Fibroblast of lung (primary cell): ENCODE measurements around the gene PAM. TPM values are rescaled to one million over a fixed set of nuclear protein-coding genes. Genes with fewer than 3 reads are reported as not detected.

Experiments used
- DNase-seq, 2 donors: peaks; one replicate each; pipeline versions ENCODE4 v3.0.0 to v3.0.0-alpha.2; 2010; ENCODE audit warnings: low read depth in 2 of 2
- H2AFZ ChIP-seq: 2 replicates; pipeline ENCODE4 v1.5.1; 2012; ENCODE audit warnings: low read length, control low read depth, inconsistent platforms
- H3K27ac ChIP-seq: 2 replicates; pipeline ENCODE4 v1.5.1; 2011; ENCODE audit warnings: low read length, control low read depth; ENCODE audit not compliant: insufficient read depth
- H3K27me3 ChIP-seq: 2 replicates; pipeline ENCODE4 v1.5.1; 2011; ENCODE audit warnings: mild to moderate bottlenecking, low read length; ENCODE audit not compliant: control insufficient read depth, insufficient read depth
- H3K36me3 ChIP-seq: 2 replicates; pipeline ENCODE4 v1.5.1; 2011; ENCODE audit warnings: low read length; ENCODE audit not compliant: control insufficient read depth, insufficient read depth
- H3K4me1 ChIP-seq: 2 replicates; pipeline ENCODE4 v1.5.1; 2011; ENCODE audit warnings: low read length; ENCODE audit not compliant: control insufficient read depth, insufficient read depth; ENCODE audit errors: extremely low read depth
- H3K4me2 ChIP-seq: 2 replicates; pipeline ENCODE4 v1.5.1; 2011; ENCODE audit warnings: low read length, control low read depth; ENCODE audit not compliant: insufficient read depth; ENCODE audit errors: extremely low read depth
- H3K4me3 ChIP-seq, 4 experiments: fragments of 200-600 bp in 1 of 4; sonication (generic) in 1 of 4; replicated peaks in 1 of 4; 2 replicates each; pipeline ENCODE4 v1.5.1; 2011 to 2016; ENCODE audit warnings: low read length in 4 of 4, low read depth in 3 of 4, mild to moderate bottlenecking in 3 of 4, control low read depth in 2 of 4, inconsistent platforms in 1 of 4, mixed read lengths in 1 of 4; ENCODE audit not compliant: insufficient read depth in 1 of 4; ENCODE audit errors: control extremely low read depth in 1 of 4
- H3K79me2 ChIP-seq: 2 replicates; pipeline ENCODE4 v1.5.1; 2012; ENCODE audit warnings: mild to moderate bottlenecking, low read length, inconsistent platforms; ENCODE audit not compliant: control insufficient read depth, insufficient read depth
- H3K9ac ChIP-seq: 2 replicates; pipeline ENCODE4 v1.5.1; 2011; ENCODE audit warnings: mild to moderate bottlenecking, low read length, control low read depth; ENCODE audit not compliant: insufficient read depth
- H3K9me3 ChIP-seq: 2 replicates; pipeline ENCODE4 v1.5.1; 2012; ENCODE audit warnings: low read depth, low read length; ENCODE audit not compliant: control insufficient read depth, insufficient read depth
- H4K20me1 ChIP-seq: 2 replicates; pipeline ENCODE4 v1.5.1; 2011; ENCODE audit warnings: low read length; ENCODE audit not compliant: control insufficient read depth, insufficient read depth; ENCODE audit errors: extremely low read depth
- EZH2 ChIP-seq: IDR thresholded peaks from 2 replicates; pipeline ENCODE4 v1.5.1; 2012; ENCODE audit warnings: low read length, control low read depth, mild to moderate bottlenecking; ENCODE audit errors: missing control alignments
- polyA plus RNA-seq, 2 donors: library from polyadenylated mRNA; depleted of rRNA in 1 of 2; stranded (reverse) in 1 of 2; unstranded in 1 of 2; fragments of >200 nt; gene quantifications; 2 replicates each; pipeline ENCODE4 v1.2.1, GENCODE V29; 2011 to 2012; ENCODE audit warnings: missing spikeins in 1 of 2
- total RNA-seq: library from RNA; depleted of rRNA; stranded (reverse); fragments of >200 nt; gene quantifications from 2 replicates; pipeline ENCODE4 v1.2.1, GENCODE V29; 2014
- TF ChIP-seq, protein P1 (sequence below), 2 donors: IDR thresholded peaks in 1 of 2; conservative IDR thresholded peaks in 1 of 2; 1 replicate in 1 of 2; 2 replicates in 1 of 2; pipeline ENCODE4 v1.5.1; 2011 to 2012; ENCODE audit warnings: low read length in 2 of 2, control low read depth in 1 of 2, inconsistent platforms in 1 of 2, low read depth in 1 of 2, mild to moderate bottlenecking in 1 of 2

Gene PAM
- total and polyA plus RNA-seq, 2 donors (not counting 1 experiment from before 2014, with no cell fraction given) = 404 to 405 TPM

DNA sequence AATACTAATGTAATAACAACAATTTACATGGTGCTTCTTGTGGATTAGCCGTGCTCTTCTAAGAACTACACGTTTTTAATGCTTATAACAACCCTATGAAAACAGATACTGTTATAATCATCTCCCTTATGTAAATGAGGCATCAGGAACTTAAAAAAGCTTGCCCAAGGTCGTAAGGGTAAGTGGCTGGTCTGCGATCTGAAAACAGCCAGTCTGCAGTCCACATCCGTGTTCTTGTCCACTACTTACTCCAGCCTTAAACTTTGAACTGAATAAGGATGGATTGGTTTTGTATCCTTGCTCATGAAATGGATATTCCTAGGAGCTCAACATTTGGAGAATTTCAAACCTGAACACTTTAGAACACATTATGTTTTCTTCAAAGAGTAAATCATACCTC lies 26.7 kb downstream of the PAM start:
- no peak overlapping the region for H3K4me2 ChIP-seq
- no peaks in the 10 kb centered on the region for H3K9me3 ChIP-seq
- DNase-seq = no peak
- H3K79me2 ChIP-seq = peaks cover 5% of the 10 kb centered on the region
- TF ChIP-seq, protein P1, sequence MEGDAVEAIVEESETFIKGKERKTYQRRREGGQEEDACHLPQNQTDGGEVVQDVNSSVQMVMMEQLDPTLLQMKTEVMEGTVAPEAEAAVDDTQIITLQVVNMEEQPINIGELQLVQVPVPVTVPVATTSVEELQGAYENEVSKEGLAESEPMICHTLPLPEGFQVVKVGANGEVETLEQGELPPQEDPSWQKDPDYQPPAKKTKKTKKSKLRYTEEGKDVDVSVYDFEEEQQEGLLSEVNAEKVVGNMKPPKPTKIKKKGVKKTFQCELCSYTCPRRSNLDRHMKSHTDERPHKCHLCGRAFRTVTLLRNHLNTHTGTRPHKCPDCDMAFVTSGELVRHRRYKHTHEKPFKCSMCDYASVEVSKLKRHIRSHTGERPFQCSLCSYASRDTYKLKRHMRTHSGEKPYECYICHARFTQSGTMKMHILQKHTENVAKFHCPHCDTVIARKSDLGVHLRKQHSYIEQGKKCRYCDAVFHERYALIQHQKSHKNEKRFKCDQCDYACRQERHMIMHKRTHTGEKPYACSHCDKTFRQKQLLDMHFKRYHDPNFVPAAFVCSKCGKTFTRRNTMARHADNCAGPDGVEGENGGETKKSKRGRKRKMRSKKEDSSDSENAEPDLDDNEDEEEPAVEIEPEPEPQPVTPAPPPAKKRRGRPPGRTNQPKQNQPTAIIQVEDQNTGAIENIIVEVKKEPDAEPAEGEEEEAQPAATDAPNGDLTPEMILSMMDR (conservative IDR thresholded peaks at IDR 0.05 in 1 of 2, IDR thresholded peaks at IDR 0.05 in 1 of 2; ENCODE audit: low read depth in 1 of 2, low read length in 2 of 2) = no peak
- no peak for TF ChIP-seq EZH2
- no peaks in the 10 kb centered on the region for H3K36me3 ChIP-seq
- no peak overlapping the region for H3K9ac ChIP-seq
- no peaks in the 10 kb centered on the region for H4K20me1 ChIP-seq
- no peaks in the 10 kb centered on the region for H3K4me1 ChIP-seq
- H3K4me3 ChIP-seq = no peak overlapping the region
- H2AFZ ChIP-seq = no peak overlapping the region
- H3K27me3 ChIP-seq = no peaks in the 10 kb centered on the region
- no peak overlapping the region for H3K27ac ChIP-seq

DNA sequence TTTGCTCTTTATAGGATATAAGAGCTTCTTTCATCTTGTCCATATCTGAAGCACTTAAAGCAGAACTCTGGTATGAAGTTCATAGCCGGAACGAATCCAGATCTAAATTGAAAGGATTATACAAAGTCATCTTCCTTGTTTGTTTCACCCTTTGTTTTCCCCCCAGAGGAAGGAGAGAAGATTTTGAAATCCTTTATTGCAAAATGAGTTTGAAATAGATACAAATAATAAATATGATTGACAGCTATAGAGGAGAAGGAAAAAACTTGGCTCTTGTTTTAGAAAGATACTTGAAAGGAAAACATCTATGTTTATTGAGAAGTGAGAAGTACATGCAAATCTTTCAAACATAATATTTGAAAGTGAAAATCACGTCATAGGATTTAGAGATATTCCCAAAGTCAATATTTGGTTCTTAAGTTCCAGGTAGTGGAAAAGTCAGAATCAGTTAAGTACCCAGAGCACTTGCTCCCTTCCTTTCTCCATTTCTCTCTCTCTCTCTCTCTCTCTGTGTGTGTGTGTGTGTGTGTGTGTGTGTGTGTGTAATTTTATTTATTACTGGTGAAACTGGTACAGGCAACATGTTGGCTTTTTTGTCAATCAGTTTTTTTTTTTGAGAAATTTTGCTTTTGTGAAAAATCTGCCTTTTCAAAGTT lies 27.2 kb downstream of the PAM start:
- Histone ChIP-seq H3K9ac (no peak overlapping the region), H3K4me3 (no peak overlapping the region), H2AFZ (no peak overlapping the region), H3K79me2 (peaks cover 5% of the 10 kb centered on the region), H3K4me2 (no peak overlapping the region), H3K27ac (no peak overlapping the region), H3K36me3 (no peaks in the 10 kb centered on the region), H3K4me1 (no peaks in the 10 kb centered on the region), H3K9me3 (no peaks in the 10 kb centered on the region), H3K27me3 (no peaks in the 10 kb centered on the region), H4K20me1 (no peaks in the 10 kb centered on the region)
- TF ChIP-seq, protein P1 (conservative IDR thresholded peaks at IDR 0.05 in 1 of 2, IDR thresholded peaks at IDR 0.05 in 1 of 2; ENCODE audit: low read depth in 1 of 2, low read length in 2 of 2) = no peak
- TF ChIP-seq EZH2 = no peak
- no peak for DNase-seq

DNA sequence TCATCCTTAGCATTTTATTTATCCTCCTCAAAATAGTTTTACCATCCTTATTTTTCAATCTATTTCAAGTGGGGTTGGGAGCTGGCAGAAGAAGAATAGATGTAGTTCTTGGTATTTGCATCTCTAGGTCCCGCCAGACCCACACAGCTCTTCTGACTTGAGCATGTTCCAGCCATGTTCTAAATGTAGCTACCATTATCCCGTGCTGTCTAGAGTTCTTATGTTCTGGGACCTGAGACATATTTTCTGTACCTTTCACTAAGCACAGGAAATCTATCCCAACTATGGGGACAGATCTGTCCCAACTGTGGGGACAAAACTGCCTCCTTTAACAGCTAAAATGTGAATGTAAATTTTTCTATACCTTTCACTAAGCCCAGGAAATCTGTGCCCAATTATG lies 32.0 kb downstream of the PAM start:
- Histone ChIP-seq H3K4me2 (no peak overlapping the region), H3K79me2 (no peaks in the 10 kb centered on the region), H3K27me3 (no peaks in the 10 kb centered on the region), H3K9ac (no peak overlapping the region), H4K20me1 (no peaks in the 10 kb centered on the region), H3K9me3 (no peaks in the 10 kb centered on the region), H3K4me3 (no peak overlapping the region), H2AFZ (no peak overlapping the region), H3K4me1 (no peaks in the 10 kb centered on the region), H3K27ac (no peak overlapping the region), H3K36me3 (no peaks in the 10 kb centered on the region)
- DNase-seq = no peak
- TF ChIP-seq, protein P1 (conservative IDR thresholded peaks at IDR 0.05 in 1 of 2, IDR thresholded peaks at IDR 0.05 in 1 of 2; ENCODE audit: low read depth in 1 of 2, low read length in 2 of 2) = no peak
- no peak for TF ChIP-seq EZH2
